Panc1 (cell line): ENCODE results near the gene COL4A2. TPM values are rescaled to one million over a fixed set of nuclear protein-coding genes. Genes with fewer than 3 reads are reported as not detected.

ENCODE experiments used
- ATAC-seq: fragments of 200-7000 bp; cut with Tn5 transposase; 2 replicates; pipeline ENCODE4 v1.9.1; 2020; ENCODE audit warnings: mild to moderate bottlenecking, moderate library complexity
- BruUV-seq: library from RNA; stranded (reverse); fragments of 400-500 nt; replicated peaks from 2 replicates; lab custom pipeline; 2021; lab: Mats Ljungman, UMichigan
- CTCF ChIA-PET: fragments of 300-600 bp; sonication (Branson Sonifier 250); formaldehyde crosslinking; loops from one replicate; lab custom pipeline; 2022; ENCODE audit warnings: antibody characterized with exemption; lab: Charles Lee
- POLR2A ChIA-PET: fragments of 300-600 bp; sonication (Branson Sonifier 250); formaldehyde crosslinking; loops from one replicate; lab custom pipeline; 2022; ENCODE audit warnings: antibody characterized with exemption; lab: Charles Lee
- DNase-seq: peaks from one replicate; pipeline ENCODE4 v3.0.0-alpha.2; 2010; ENCODE audit warnings: low read depth, low spot score
- H3K27ac ChIP-seq: 2 replicates; pipeline ENCODE4 v1.5.1; 2011; ENCODE audit warnings: mild to moderate bottlenecking, low read length, inconsistent platforms
- H3K27me3 ChIP-seq: fragments of 200-500 bp; sonication (Bioruptor generic); 2 replicates; pipeline ENCODE4 v1.6.0; 2014; ENCODE audit warnings: low read length, inconsistent platforms; ENCODE audit not compliant: control insufficient read depth, insufficient read depth
- H3K36me3 ChIP-seq: fragments of 200-500 bp; sonication (Bioruptor generic); 2 replicates; pipeline ENCODE4 v1.5.1; 2014; ENCODE audit warnings: inconsistent platforms, mild to moderate bottlenecking, low read length, moderate library complexity; ENCODE audit not compliant: control insufficient read depth, insufficient read depth
- H3K4me1 ChIP-seq: 2 replicates; pipeline ENCODE4 v1.5.1; 2011; ENCODE audit warnings: inconsistent platforms, mild to moderate bottlenecking, low read length, moderate library complexity; ENCODE audit not compliant: control insufficient read depth, insufficient read depth
- H3K4me3 ChIP-seq, 2 experiments: 2 replicates each; pipeline ENCODE4 v1.5.1; 2011 to 2012; ENCODE audit warnings: low read depth in 2 of 2, low read length in 2 of 2, mild to moderate bottlenecking in 2 of 2, inconsistent platforms in 1 of 2, moderate library complexity in 1 of 2
- H3K9me3 ChIP-seq: fragments of 200-500 bp; sonication (Bioruptor generic); 2 replicates; pipeline ENCODE4 v1.5.1; 2014; ENCODE audit warnings: low read depth, mild to moderate bottlenecking, inconsistent platforms, low read length, moderate library complexity; ENCODE audit not compliant: control insufficient read depth, insufficient read depth
- CTCF ChIP-seq: fragments of 450-650 bp; IDR thresholded peaks from 2 replicates; pipeline ENCODE4 v1.5.1; 2017; ENCODE audit warnings: mild to moderate bottlenecking
- POLR2AphosphoS5 ChIP-seq: IDR thresholded peaks from 2 replicates; pipeline ENCODE4 v1.6.1; 2012; ENCODE audit warnings: mild to moderate bottlenecking, low read depth, low read length, moderate library complexity
- REST ChIP-seq, 2 experiments: IDR thresholded peaks; 2 replicates each; pipeline ENCODE4 v1.6.1; 2011 to 2012; ENCODE audit warnings: low read depth in 2 of 2, control low read depth in 1 of 2, low read length in 1 of 2, mild to moderate bottlenecking in 1 of 2, moderate library complexity in 1 of 2; ENCODE audit not compliant: insufficient read depth in 1 of 2
- SIN3A ChIP-seq: IDR thresholded peaks from 2 replicates; pipeline ENCODE4 v1.6.1; 2012; ENCODE audit warnings: low read depth, mild to moderate bottlenecking, low read length, moderate library complexity, borderline replicate concordance; ENCODE audit not compliant: insufficient read depth
- TCF7L2 ChIP-seq: IDR thresholded peaks from 2 replicates; pipeline ENCODE4 v1.6.1; 2011; ENCODE audit warnings: mild to moderate bottlenecking, low read depth, low read length, inconsistent platforms
- in situ Hi-C: cut with HindIII; loops from 2 replicates; pipeline ENCODE4 v1.10.0; 2016; ENCODE audit warnings: low sequenced_read_pairs, low pct_unique_long_range_greater_than_20kb
- intact Hi-C: fragments of 100-400 bp; cut with micrococcal nuclease; formaldehyde crosslinking; loops from one replicate; pipeline ENCODE4 v1.10.0; 2022; ENCODE audit not compliant: unreplicated experiment
- total RNA-seq: library from RNA; stranded (reverse); gene quantifications from one replicate; pipeline ENCODE4 v1.2.1, GENCODE V29; 2021; ENCODE audit not compliant: unreplicated experiment

COL4A2 gene
- total RNA-seq, 1 experiment from 2014 or later, result 3.0 TPM

GRCh38 chr13:110368408-110368807 lies 61.3 kb downstream of the COL4A2 start:
- no peaks in the 10 kb centered on the region; the same call in 1 of the 2 replicates for H3K27me3 ChIP-seq
- no peak for ATAC-seq
- H3K9me3 ChIP-seq, result no peaks in the 10 kb centered on the region
- H3K4me1 ChIP-seq, result no peaks in the 10 kb centered on the region
- in situ Hi-C loops (no loop called here), intact Hi-C loops (no loop called here)
- ChIA-PET POLR2A (no interaction called here), CTCF (interaction anchor here (0.6 kb wide), 1 partner anchor 23 kb away, joined by 5 read pairs; no protein-coding TSS in a partner anchor)
- no peak for TF ChIP-seq POLR2AphosphoS5
- TF ChIP-seq TCF7L2, result no peak
- no peak for TF ChIP-seq SIN3A
- TF ChIP-seq REST (IDR thresholded peaks at IDR 0.05; ENCODE audit: insufficient read depth in 1 of 2, low read depth in 2 of 2, low read length in 1 of 2), result no peak
- TF ChIP-seq CTCF, result no peak
- BruUV-seq, result no TSS peak
- H3K4me3 ChIP-seq, result no peak overlapping the region
- no peak for DNase-seq
- no peaks in the 10 kb centered on the region for H3K36me3 ChIP-seq
- H3K27ac ChIP-seq, result no peak overlapping the region

GRCh38 chr13:110369400-110369799 lies 62.3 kb downstream of the COL4A2 start:
- H3K9me3 ChIP-seq, result no peaks in the 10 kb centered on the region
- BruUV-seq, result no TSS peak
- no peaks in the 10 kb centered on the region for H3K4me1 ChIP-seq
- TF ChIP-seq TCF7L2 (no peak), CTCF (no peak)
- POLR2A ChIA-PET, result no interaction called here
- intact Hi-C loops (no loop called here), in situ Hi-C loops (no loop called here)
- DNase-seq, result no peak
- no peak overlapping the region for H3K4me3 ChIP-seq
- no peaks in the 10 kb centered on the region; the same call in 1 of the 2 replicates for H3K27me3 ChIP-seq
- no peaks in the 10 kb centered on the region for H3K36me3 ChIP-seq
- no peak overlapping the region for H3K27ac ChIP-seq
- no peak for ATAC-seq
- CTCF ChIA-PET, result interaction anchor here (0.5 kb wide), 1 partner anchor 1412 kb away, joined by 6 read pairs; no protein-coding TSS in a partner anchor
